ENCODE measurements around the gene PTGES3. TPM values are rescaled to one million over a fixed set of nuclear protein-coding genes. Genes with fewer than 3 reads are reported as not detected.

The PTGES3 gene
- total RNA-seq, 1 experiment from 2014 or later, result 435 TPM

DNA sequence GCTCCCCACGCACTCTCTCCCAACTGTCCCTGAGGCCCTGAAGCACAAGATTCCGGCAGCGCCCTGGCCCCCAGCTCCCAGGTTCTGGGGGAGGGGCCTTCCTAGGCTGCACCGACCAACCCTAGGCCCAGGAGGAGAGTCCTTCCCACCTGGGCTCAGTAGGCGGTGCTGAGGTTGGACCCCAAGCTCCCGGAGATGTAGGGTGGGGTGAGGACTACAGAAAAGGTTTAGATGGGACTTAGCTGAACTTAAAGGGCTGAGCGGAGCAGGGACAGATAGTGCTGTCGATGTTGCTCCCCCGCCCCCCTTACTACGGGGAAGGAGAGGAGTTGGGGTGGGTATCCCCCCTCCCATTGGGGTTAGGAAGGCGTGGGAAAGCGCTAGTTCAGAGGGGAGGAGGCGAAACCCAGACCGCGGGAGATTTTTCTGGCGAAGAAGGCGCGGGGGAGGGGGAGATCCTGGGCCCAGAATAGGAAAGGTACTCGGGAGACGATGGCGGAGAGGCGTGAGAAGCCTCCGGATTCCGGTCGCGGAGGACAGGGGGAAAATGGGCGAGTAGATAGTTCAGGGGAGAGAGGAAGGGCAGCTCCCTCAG lies 53.7 kb downstream of the PTGES3 start:
- no peaks in the 10 kb centered on the region for H3K79me1 ChIP-seq (ENCODE audit: insufficient read depth, low read depth, low read length, poor library complexity, severe bottlenecking)
- no peak overlapping the region for H2AK5ac ChIP-seq (ENCODE audit: insufficient read length, low read length)
- no peaks in the 10 kb centered on the region for H3K27me3 ChIP-seq (ENCODE audit: insufficient read depth, low read length)
- no peak overlapping the region for H4K91ac ChIP-seq (ENCODE audit: insufficient read length, low read depth, low read length)
- no peak overlapping the region for H2BK12ac ChIP-seq (ENCODE audit: insufficient read length, low read depth, low read length)
- H3K79me2 ChIP-seq (ENCODE audit: insufficient read depth, low read length), result peaks cover 1% of the 10 kb centered on the region; the same call in 1 of the 2 replicates
- H3K23me2 ChIP-seq (ENCODE audit: insufficient read length, low read depth, low read length, poor library complexity, severe bottlenecking), result peaks cover 26% of the 10 kb centered on the region
- DNase-seq, result peak; percentile 95
- WGBS (ENCODE audit: extremely low coverage, insufficient read length, low lambda C conversion rate), result no CpG with 5 or more reads among the region's 27 CpGs
- no peak overlapping the region for H2AFZ ChIP-seq (ENCODE audit: low read length)
- H3K9me3 Mint-ChIP-seq, result peaks cover 0 to 6% of the 10 kb centered on the region in 2 experiments; a peak in 1 of 5 replicates
- H3K27me3 Mint-ChIP-seq (ENCODE audit: low read depth), result no peaks in the 10 kb centered on the region
- H3K9ac ChIP-seq (ENCODE audit: extremely low read depth, insufficient read length, low read length), result peak overlapping the region; percentile 55
- peaks cover 15 to 24% (median 18%) of the 10 kb centered on the region in 3 experiments; a peak in 6 of 7 replicates for H3K36me3 Mint-ChIP-seq (ENCODE audit: insufficient read depth in 1 of 3, low read depth in 3 of 3)
- no peaks in the 10 kb centered on the region for H3K9me3 ChIP-seq (ENCODE audit: control insufficient read depth, low read depth, low read length)
- H3K4me3 Mint-ChIP-seq, result peak overlapping the region; percentile 92 to 95
- H4K8ac ChIP-seq (replicated peaks; ENCODE audit: insufficient read length, low read depth, low read length), result no peak overlapping the region
- H3K18ac ChIP-seq (ENCODE audit: insufficient read length, low read depth, low read length), result peak overlapping the region; percentile 70
- H4K20me1 ChIP-seq (ENCODE audit: control insufficient read depth, insufficient read depth, insufficient read length), result no peaks in the 10 kb centered on the region
- TF ChIP-seq, protein P1, sequence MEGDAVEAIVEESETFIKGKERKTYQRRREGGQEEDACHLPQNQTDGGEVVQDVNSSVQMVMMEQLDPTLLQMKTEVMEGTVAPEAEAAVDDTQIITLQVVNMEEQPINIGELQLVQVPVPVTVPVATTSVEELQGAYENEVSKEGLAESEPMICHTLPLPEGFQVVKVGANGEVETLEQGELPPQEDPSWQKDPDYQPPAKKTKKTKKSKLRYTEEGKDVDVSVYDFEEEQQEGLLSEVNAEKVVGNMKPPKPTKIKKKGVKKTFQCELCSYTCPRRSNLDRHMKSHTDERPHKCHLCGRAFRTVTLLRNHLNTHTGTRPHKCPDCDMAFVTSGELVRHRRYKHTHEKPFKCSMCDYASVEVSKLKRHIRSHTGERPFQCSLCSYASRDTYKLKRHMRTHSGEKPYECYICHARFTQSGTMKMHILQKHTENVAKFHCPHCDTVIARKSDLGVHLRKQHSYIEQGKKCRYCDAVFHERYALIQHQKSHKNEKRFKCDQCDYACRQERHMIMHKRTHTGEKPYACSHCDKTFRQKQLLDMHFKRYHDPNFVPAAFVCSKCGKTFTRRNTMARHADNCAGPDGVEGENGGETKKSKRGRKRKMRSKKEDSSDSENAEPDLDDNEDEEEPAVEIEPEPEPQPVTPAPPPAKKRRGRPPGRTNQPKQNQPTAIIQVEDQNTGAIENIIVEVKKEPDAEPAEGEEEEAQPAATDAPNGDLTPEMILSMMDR (conservative IDR thresholded peaks at IDR 0.05), result no peak
- H2BK120ac ChIP-seq (ENCODE audit: low read depth, low read length, poor library complexity, severe bottlenecking), result no peak overlapping the region
- peaks cover 14% of the 10 kb centered on the region; the same call in 1 of the 2 replicates for H3K4me1 ChIP-seq (ENCODE audit: insufficient read depth, low read length)
- no peak overlapping the region for H3K23ac ChIP-seq (ENCODE audit: insufficient read length, low read depth, low read length)
- H3K56ac ChIP-seq (ENCODE audit: insufficient read length, low read depth, low read length), result no peak overlapping the region
- peak overlapping the region; percentile 74 for H3K14ac ChIP-seq (ENCODE audit: insufficient read depth, low read length)
- peaks cover 70% of the 10 kb centered on the region in 2 experiments for H3K4me1 Mint-ChIP-seq
- no peak overlapping the region for H4K5ac ChIP-seq (ENCODE audit: insufficient read length, low read depth, low read length)
- H3T11ph ChIP-seq (ENCODE audit: low read length), result no peak overlapping the region
- H2BK5ac ChIP-seq (ENCODE audit: insufficient read length, low read length), result no peak overlapping the region
- no peak overlapping the region for H2BK15ac ChIP-seq (ENCODE audit: low read depth, low read length)
- H3K4ac ChIP-seq (ENCODE audit: low read depth, low read length), result no peak overlapping the region
- H3K27ac ChIP-seq (ENCODE audit: insufficient read length, low read depth, low read length), result no peak overlapping the region
- no peak overlapping the region for H2BK20ac ChIP-seq (ENCODE audit: low read depth, low read length, poor library complexity, severe bottlenecking)
- peak overlapping the region; percentile 90 for H3K4me2 ChIP-seq (ENCODE audit: insufficient read depth, insufficient read length, low read length)
- peak overlapping the region; percentile 92 to 99 (median 98) for H3K27ac Mint-ChIP-seq

Data from H9 (cell line).